GM12874 (cell line): ENCODE measurements around the gene NDFIP1.

ENCODE experiments used
- TF ChIP-seq, protein P1 (sequence below): IDR thresholded peaks from 2 replicates; pipeline ENCODE4 v1.5.1; 2011; ENCODE audit warnings: low read depth, mild to moderate bottlenecking, control low read depth, low read length, moderate library complexity; ENCODE audit not compliant: insufficient read depth

Gene NDFIP1

DNA sequence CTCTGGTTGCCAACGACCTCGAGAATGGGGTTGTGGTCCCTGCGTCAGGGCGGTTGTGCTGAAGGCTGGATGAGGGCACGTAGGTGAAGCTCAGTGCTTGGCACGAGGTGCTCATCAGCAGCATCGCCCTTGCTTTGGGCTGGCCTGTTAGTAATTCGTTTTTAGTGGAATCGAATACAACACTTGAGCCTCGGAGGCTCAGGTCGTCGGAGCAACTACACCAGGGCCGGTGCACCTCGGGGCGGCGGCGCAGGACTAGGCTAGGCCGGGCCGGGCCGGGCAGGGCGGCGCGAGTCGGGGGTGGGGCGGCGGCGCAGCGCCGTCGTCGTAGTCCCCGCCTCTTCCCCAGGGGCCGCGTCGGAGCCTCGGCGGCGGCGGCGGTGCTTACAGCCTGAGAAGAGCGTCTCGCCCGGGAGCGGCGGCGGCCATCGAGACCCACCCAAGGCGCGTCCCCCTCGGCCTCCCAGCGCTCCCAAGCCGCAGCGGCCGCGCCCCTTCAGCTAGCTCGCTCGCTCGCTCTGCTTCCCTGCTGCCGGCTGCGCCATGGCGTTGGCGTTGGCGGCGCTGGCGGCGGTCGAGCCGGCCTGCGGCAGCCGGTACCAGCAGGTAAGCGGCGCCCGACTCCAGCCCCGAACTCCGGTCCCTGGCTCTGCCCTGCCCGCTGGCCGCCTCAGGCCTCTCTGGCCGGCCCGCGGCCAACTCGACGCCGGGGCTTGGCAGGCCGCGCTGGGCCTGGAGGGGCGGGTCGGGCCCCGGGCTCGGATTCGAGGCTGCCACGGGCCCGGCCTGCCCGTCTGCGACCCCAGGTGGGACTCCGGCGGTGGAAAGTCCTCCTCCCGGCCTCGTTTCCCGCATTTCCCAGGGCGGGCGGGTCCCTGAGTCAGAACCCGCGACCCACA is at the start of gene NDFIP1:
NDFIP1 (plus strand) TSS at position 348 of the 899 bp plus-strand sequence; CDS start at position 544, 196 bp downstream.
- TF ChIP-seq, protein P1, sequence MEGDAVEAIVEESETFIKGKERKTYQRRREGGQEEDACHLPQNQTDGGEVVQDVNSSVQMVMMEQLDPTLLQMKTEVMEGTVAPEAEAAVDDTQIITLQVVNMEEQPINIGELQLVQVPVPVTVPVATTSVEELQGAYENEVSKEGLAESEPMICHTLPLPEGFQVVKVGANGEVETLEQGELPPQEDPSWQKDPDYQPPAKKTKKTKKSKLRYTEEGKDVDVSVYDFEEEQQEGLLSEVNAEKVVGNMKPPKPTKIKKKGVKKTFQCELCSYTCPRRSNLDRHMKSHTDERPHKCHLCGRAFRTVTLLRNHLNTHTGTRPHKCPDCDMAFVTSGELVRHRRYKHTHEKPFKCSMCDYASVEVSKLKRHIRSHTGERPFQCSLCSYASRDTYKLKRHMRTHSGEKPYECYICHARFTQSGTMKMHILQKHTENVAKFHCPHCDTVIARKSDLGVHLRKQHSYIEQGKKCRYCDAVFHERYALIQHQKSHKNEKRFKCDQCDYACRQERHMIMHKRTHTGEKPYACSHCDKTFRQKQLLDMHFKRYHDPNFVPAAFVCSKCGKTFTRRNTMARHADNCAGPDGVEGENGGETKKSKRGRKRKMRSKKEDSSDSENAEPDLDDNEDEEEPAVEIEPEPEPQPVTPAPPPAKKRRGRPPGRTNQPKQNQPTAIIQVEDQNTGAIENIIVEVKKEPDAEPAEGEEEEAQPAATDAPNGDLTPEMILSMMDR, result no peak

GRCh38 chr5:142059304-142059940 is 49.2 kb upstream of the NDFIP1 start:
- TF ChIP-seq, protein P1, result no peak

DNA sequence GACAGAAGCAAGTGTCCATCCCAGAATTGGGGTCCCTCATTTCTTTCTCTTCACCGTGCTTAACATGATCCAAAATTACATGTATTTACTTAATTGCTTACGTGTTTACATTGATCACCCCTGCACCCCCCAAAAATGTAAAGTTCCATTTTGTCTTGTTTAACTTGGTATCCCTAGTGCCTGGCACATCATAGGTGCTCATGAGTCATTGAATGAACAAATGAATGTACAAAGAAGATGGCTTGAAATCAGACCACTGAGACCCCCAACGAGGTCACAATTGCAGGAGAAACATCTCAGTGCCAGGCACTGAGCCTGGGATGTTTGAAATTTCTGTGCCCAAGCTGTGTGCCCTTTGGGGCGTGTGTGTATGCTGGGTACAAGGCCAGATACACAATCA is 45.2 kb upstream of the NDFIP1 start:
- TF ChIP-seq, protein P1, result no peak

DNA sequence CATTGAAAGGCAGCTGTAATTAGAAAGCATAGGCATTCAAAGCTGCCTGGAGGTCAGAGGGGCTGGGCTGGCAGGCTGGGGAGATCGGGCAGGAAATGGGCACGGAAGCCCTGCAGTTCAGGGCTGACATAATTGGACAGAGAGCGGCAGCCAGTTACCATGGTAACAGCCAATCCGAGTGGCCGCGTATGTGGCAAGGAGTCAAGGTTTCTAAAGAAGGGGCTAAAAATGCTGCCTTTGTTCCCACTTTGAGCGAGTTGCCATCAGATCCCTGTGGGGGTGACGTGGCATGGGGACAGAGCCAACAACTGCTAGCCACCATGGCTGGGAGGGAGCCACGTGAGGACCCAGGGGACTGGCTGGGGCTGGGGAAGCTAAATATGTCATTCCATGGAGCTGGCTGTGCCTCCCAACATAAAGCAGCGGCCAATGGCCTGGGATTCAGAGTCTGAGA is 44.7 kb upstream of the NDFIP1 start:
- TF ChIP-seq, protein P1, result no peak

- TF ChIP-seq, protein P1, result no peak
Observed at GRCh38 chr5:142065273-142065672, 43.3 kb upstream of the NDFIP1 start.

DNA sequence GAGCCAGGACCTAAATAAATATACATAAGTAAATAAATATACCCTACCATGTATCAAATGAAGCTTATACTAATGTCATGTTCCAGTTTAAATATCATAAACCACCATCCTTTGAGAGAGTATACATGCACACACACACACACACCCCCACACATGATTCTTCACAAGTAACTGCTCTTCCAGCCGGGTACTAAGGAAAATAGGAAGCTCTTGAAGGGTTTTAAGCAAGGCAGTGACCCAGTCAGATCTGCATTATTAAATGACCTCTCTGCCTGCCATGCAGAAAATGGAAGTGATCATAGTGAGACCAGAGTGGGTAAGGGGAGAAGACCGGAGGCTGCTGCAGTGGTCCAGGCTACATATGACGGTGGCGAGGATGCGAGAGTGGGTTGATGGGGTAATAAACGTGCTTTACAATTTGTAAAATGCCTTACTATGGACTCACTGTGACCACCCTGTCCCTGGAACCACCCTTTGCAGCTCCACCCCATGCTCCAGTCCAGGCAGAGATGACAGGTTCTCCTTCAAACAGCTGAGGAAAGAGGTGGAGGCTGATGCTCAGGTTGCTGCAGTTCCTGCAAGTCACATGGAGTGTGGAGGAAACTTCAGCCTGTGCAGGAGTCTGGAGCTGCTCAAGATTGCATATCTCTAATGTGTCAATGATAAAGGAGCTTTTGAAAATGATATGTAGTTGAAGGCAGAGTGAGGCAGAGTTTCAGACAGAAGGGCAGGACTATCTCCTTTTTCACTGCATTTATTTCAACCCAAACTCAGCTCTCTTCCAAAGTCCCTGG is 38.8 kb upstream of the NDFIP1 start:
- TF ChIP-seq, protein P1, result no peak

DNA sequence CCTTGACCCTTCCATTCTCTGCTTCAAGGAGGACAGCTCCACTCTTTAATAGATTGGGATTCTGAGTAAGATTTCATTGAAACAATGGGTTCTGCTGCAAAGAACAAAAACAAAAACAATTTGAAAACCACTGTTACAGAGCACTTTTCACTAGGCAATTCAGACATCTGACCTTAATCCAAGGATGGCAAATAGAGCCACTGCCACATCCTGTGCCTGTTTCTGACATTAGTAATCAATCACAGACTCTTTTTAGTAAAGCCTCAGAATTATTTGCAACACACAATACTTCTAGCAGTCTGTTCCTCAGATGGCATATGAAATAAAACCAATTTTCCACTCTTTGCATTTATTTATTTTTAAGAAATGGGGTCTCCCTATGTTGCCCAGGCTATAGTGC is 37.8 kb upstream of the NDFIP1 start:
- TF ChIP-seq, protein P1, result no peak
